PC-9 (cell line): ENCODE measurements around the gene SECTM1.

Source experiments
- CTCF ChIP-seq: fragments of 200-600 bp; sonication (generic); conservative IDR thresholded peaks from 2 replicates; pipeline ENCODE4 v1.6.1; 2017; ENCODE audit warnings: mixed run types, antibody characterized with exemption, mild to moderate bottlenecking, moderate library complexity
- EZH2 ChIP-seq: fragments of 200-600 bp; sonication (generic); IDR thresholded peaks from 2 replicates; pipeline ENCODE4 v1.8.0; 2017; ENCODE audit warnings: antibody characterized with exemption, low read depth

DNA sequence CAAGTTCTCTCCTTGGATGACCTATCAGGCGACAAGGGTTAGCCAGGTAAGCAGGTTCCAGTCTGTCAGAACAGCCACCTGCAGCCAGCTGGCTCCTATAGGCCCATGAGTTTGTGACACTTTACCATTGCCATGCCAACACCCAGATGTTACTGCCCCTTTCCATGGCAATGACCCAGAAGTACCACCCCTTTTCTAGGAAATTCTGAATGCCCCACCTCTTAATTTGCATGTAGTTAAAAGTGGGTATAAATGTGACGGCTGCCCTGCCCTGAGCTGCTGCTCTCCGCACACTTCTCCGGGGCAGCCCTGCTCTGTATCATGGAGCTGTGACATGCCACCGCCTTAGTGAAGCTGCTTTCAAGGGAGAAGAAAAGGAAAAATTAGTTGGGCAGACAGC, 10.0 kb upstream of the SECTM1 start:
- TF ChIP-seq CTCF = no peak
- TF ChIP-seq EZH2 = no peak
